GM18907 (cell line): ENCODE data around the gene PICALM.

Source experiments
- ATAC-seq: cut with Tn5 transposase; IDR thresholded peaks from one replicate; pipeline ENCODE4 v1.9.1; 2021; ENCODE audit warnings: mild to moderate bottlenecking, moderate library complexity; ENCODE audit not compliant: unreplicated experiment

The PICALM gene

GRCh38 chr11:86047275-86047991, 21.5 kb downstream of the PICALM start:
- peak; percentile 51 for ATAC-seq

- ATAC-seq = no peak
Observed at GRCh38 chr11:86046116-86046515, 22.8 kb downstream of the PICALM start.

GRCh38 chr11:86043765-86044503, 24.9 kb downstream of the PICALM start:
- no peak for ATAC-seq

GRCh38 chr11:86041975-86042378, 26.9 kb downstream of the PICALM start:
- ATAC-seq = peak; percentile 68

- no peak for ATAC-seq
Observed at GRCh38 chr11:86040919-86041850, 27.7 kb downstream of the PICALM start.

- ATAC-seq = no peak
Observed at GRCh38 chr11:86039094-86039493, 29.8 kb downstream of the PICALM start.

- no peak for ATAC-seq
Observed at GRCh38 chr11:86037743-86038142, 31.1 kb downstream of the PICALM start.

- no peak for ATAC-seq
Observed at GRCh38 chr11:86035920-86036319, 33.0 kb downstream of the PICALM start.

- no peak for ATAC-seq
Observed at GRCh38 chr11:86035164-86035563, 33.7 kb downstream of the PICALM start.

- no peak for ATAC-seq
Observed at GRCh38 chr11:86034710-86035109, 34.2 kb downstream of the PICALM start.

- no peak for ATAC-seq
Observed at GRCh38 chr11:86021377-86021776, 47.5 kb downstream of the PICALM start.

- no peak for ATAC-seq
Observed at GRCh38 chr11:86018249-86018648, 50.6 kb downstream of the PICALM start.

GRCh38 chr11:86016451-86016850, 52.4 kb downstream of the PICALM start:
- no peak for ATAC-seq

- no peak for ATAC-seq
Observed at GRCh38 chr11:86015699-86016098, 53.2 kb downstream of the PICALM start.

GRCh38 chr11:86014221-86014620, 54.7 kb downstream of the PICALM start:
- ATAC-seq = no peak

GRCh38 chr11:86013713-86014112, 55.2 kb downstream of the PICALM start:
- ATAC-seq = no peak

- no peak for ATAC-seq
Observed at GRCh38 chr11:86011175-86011574, 57.7 kb downstream of the PICALM start.

- ATAC-seq = no peak
Observed at GRCh38 chr11:86003654-86004053, 65.2 kb downstream of the PICALM start.

- ATAC-seq = no peak
Observed at GRCh38 chr11:86002431-86002830, 66.5 kb downstream of the PICALM start.

- no peak for ATAC-seq
Observed at GRCh38 chr11:85991508-85991907, 77.4 kb downstream of the PICALM start.

- ATAC-seq = no peak
Observed at GRCh38 chr11:85989746-85990145, 79.1 kb downstream of the PICALM start.
